GM21526 (cell line): ENCODE data around the gene B4GALT1.

ENCODE experiments used
- ATAC-seq: cut with Tn5 transposase; IDR thresholded peaks from one replicate; pipeline ENCODE4 v1.9.1; 2021; ENCODE audit warnings: moderate library complexity; ENCODE audit not compliant: unreplicated experiment, low FRiP score

The B4GALT1 gene

DNA sequence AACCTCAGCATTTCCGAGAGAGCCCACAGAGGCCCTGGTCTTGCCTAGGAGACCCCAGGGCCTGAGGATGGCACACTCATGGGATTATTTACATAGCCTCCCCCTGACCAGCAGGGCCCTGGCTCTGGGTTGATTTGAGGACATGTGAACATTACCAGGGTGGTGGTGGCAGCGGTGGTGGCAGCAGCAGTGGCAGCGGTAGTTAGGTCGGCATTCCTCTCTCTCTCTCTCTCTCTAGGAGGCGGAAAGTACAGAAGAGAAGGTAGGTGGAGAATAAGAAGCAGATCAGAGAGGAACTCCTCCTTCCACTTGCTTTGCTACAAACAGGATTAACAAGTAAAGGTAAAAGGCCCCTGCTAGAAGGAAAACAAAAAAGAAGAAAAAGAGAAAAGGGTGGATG, 39.3 kb downstream of the B4GALT1 start:
- ATAC-seq = no peak

DNA sequence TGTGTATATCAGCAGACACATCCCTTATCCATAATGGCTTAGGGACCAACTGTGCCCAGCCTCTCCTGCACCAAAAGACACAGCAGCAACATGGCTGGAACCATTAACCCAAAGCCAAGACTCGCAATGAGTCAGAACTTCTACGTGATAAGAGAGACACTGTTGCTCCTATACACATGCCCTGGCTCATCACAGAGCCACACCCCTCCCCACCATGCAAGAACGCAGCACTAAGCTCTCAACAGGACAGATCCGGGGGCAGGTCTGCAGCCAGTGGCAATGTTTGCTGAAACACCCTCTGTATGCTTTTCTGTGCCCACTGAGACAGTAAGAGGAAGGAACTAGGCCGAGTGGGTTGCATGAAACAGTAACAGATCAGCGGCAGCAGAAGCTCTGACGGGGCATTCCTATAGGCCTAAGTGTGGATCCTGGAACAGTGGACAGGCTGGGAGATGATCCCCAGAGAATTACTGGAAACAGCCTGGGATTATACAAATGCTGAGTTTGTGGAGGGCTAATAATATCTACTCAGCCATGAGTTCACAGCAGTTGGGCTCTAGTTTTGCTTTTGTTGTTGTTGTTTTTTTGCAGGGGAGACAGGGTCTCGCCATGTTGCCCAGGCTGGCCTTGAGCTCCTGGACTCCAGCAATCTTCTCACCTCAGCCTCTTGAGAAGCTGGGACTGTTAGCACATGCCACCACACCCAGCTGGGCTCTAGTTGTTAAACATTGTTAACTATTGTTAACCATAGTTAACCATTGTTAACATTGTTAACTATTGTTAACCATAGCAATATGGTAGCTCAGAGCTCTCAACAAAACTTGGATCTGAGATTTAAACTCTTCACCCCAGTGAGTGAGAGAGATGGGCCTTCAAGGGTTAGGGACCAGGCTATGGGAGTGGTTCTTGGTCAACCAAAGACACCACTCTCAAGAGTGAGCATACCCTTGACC, 41.0 kb downstream of the B4GALT1 start:
- no peak for ATAC-seq

- ATAC-seq = no peak
Measured at GRCh38 chr9:33125461-33125860, 41.7 kb downstream of the B4GALT1 start.

DNA sequence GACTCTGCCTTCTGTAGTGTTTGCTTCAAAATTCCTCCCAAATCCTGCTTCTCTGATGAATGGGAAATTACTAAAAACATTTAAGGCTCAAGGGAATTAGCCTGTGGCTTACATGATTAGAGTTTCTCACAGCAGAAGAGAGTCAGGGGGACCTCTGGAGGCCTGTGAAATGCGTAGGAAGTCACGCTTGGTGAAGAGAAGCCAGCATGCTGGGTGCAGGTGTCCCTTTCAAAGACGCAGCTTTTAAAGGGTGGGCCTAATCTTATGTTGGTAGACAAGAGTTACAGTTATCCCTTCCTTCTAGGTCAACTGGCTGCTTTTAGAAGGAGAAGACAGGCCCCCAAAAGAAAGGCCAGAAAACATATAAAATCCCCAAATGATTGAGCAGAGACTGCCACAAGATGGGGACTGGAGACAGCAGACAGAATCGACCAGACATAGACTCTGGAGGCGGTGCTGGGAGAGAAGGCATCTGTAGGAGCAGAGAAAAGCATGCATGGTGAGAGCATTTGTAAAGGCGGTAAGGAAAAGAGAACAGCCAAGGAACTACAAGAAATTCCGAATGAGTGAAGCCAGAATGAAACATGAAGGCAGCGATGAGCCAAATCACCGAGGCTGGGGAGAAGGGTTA, 42.3 kb downstream of the B4GALT1 start:
- ATAC-seq = peak; percentile 52

DNA sequence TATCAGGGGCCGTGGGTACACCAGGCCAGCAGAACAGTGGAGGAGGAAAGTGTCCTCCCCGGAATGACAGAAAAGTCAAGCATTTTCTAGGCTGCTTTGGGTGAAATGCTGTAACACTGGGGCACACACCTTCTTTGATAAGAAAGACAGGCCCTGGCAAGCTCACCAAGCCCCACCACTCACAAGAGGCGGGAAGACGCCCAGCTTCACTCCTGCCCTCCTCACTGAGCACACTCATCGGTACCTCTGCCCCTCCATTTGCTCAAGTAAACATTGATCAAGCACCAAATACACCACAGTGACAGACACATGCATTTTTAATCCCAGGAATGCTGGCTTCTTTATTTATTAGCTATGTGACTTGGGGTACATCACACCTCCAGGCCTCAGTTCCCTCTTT, 43.1 kb downstream of the B4GALT1 start:
- ATAC-seq = no peak

- no peak for ATAC-seq
Measured at GRCh38 chr9:33123407-33124031, 43.6 kb downstream of the B4GALT1 start.

- ATAC-seq = no peak
Measured at GRCh38 chr9:33120620-33121019, 46.5 kb downstream of the B4GALT1 start.

DNA sequence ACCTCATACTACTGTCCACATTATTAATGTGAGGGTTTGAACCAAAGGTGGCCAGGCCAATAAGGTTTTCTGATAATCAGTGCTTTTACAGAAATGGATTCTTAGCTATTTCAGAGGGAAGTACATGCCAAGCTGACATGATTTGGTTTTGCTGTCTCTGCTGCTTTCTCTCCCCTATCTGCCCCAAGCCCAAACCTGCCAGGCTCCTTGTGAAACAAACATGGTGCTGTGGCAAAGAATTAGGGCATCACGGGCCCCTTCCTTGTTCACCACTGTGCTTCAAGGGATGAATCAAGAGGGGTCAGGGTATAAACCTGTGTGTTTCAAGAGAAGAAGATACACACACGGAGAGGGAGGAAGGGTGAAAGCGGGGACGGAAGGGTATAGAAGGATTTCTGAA, 49.3 kb downstream of the B4GALT1 start:
- ATAC-seq = no peak

DNA sequence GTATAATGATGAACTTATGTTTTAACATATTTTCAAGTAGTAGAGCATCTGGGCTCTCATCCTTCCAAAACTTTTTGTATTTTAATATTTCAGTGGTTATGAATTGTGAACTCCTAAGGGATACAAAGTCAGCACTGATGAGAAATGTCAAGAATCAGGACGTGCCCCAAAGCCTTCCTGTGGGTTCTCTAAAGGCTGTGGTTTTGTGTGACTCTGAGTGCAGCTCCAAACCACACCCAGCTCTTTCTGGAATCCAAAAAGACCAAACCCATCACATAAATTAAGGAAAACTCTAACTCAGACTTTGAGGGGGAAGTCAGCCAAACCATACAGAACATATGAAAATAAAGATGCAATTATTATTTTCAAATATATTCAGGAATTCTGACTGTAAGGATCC, 49.8 kb downstream of the B4GALT1 start:
- ATAC-seq = no peak

DNA sequence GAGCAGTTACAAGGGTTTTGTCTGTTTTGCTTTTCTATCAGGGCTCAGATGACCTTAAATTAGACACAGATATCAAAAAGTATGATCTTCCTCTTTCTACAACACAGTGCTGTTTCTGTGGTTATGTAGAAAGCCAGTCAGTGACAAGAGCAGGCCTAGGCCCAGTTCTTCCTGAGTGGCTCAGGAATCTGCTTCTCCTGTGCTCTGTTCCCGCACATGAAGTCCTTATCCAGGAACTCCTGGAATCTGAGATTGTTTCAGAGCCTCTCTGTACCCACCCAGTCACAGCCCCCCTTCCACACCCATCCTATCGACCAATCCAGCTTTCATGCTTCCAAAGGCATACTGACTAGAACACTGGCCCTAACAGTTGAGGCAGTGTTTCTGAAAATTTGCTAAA, 50.3 kb downstream of the B4GALT1 start:
- ATAC-seq = no peak

- ATAC-seq = no peak
Measured at GRCh38 chr9:33114746-33115145, 52.4 kb downstream of the B4GALT1 start.

DNA sequence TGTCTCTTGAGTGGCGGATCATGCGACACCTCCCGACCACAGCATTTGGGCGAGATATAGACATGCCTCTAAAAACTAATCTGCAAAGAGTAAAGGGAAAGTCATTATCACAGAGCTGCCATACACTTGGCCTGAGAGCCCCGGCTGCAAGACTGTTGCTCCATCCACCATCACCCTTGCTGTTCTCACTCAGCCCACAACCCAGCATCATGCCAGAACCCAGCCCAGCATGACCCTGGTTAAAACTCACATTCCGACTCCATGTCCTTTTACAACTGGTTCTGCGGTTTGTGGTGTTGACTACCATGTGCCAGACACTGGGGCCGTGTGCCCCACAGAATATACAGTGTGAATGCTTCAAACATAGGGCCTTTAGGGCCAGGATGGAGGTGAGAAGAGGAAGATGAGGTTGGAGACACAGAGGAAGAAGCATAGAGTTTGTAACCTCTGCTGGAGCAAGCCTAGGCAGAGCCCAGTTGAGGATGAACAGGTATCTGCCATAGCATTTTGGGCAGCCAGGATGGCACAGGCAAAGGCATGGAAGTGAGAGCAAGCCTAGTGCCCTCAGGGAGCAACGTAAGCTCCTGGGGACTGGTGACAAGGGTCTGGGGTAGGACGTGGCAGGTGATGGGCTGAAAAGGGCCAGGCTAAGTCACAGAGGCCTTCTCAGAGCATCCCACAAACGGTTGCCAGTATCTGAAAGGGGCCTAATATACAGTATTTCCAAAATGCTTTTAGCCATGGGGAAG, 53.2 kb downstream of the B4GALT1 start:
- no peak for ATAC-seq

- no peak for ATAC-seq
Measured at GRCh38 chr9:33112094-33112493, 55.0 kb downstream of the B4GALT1 start.

DNA sequence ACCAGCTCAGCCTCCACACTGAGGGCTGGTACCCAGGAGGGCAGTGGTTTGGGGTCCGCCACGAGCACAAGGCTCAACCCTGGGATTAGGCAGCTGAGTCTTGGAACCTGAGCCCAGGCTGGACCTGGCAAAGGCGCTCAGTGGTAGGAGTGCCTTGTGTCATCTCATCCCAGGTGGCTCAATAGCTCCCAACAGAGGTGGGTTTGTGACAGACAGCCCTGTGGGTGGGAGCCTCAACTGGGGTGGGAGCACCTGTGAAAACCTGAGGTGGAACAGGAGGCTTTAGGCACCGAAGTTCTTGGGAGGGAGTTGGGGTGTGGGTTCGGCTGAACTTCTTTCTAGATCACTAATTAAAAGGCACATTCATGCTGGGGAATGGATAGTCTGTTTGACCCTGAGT, 55.5 kb downstream of the B4GALT1 start:
- ATAC-seq = no peak

DNA sequence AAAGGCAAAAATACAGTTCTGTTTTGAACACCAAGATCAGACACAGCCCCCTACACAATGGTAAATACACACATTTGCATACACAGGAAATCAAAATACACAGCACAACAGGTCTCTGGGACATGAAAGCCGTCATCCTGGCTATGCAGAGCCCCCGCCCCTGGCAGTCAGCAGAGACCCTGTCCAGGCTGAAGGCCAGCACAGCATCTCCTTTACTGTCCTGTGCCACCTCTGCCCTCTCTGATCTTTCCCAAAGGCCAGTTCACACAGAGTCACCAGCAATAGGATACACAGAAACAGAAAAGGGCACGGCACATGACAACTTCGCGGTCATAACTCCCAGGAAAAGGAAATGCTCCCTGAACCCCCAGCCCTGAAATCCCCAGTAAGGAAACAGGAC, 56.5 kb downstream of the B4GALT1 start:
- no peak for ATAC-seq

GRCh38 chr9:33109850-33110595, 57.1 kb downstream of the B4GALT1 start:
- no peak for ATAC-seq

DNA sequence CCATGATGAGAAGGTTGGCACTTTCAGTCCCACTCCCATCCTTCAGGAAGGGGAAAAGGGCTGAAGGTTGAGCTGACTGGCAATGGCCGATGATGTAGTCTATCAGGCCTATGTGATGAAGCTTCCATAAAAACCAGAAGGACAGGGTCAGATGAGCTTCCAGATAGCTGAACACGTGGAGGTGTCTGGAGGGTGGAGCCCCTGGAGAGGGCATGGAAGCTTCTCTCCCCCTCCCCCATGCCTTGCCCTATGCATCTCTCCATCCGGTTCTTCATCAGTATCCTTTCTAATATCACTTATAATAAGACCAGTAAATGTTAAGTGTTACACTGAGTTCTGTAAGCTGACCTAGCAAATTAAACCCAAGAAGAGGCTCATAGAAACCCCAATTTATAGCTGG, 58.0 kb downstream of the B4GALT1 start:
- ATAC-seq = no peak

GRCh38 chr9:33108472-33108871, 58.7 kb downstream of the B4GALT1 start:
- ATAC-seq = no peak

DNA sequence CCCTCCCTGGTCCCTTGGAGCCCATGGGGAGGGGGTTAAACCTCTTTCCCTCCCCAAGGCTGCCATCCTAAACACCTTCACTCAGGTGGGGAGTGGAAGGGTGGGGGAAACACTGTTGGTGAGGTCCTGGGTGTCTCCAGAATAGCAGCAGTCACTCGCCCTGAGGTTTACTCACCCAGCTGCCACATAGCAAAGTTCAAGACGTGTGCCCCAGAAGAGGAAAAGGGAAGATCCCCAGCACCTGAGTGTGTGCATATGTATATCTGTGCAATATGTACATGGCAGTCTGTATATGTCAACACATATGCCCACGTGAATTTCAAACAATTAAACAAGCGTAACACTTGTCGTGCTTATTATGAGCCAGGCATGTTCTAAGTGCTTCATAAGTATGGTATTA, 59.4 kb downstream of the B4GALT1 start:
- no peak for ATAC-seq
